Esophagus squamous epithelium (tissue), 4 donors: ENCODE measurements around the gene CHST6.

Source experiments
- POLR2A ChIP-seq, 4 donors: fragments of 450-650 bp; IDR thresholded peaks; one replicate each; pipeline ENCODE4 v1.6.1; 2017; ENCODE audit warnings: antibody characterized with exemption in 4 of 4, mild to moderate bottlenecking in 4 of 4, moderate library complexity in 3 of 4
- TF ChIP-seq, protein P1 (sequence below), 6 experiments: fragments of 450-650 bp in 4 of 6; fragments of 200-600 bp in 2 of 6; sonication (generic) in 2 of 6; IDR thresholded peaks; one replicate each; pipeline ENCODE4 v1.5.1; 2016 to 2019; ENCODE audit warnings: antibody characterized with exemption in 6 of 6, mild to moderate bottlenecking in 4 of 6, moderate library complexity in 4 of 6

- TF ChIP-seq, protein P1, sequence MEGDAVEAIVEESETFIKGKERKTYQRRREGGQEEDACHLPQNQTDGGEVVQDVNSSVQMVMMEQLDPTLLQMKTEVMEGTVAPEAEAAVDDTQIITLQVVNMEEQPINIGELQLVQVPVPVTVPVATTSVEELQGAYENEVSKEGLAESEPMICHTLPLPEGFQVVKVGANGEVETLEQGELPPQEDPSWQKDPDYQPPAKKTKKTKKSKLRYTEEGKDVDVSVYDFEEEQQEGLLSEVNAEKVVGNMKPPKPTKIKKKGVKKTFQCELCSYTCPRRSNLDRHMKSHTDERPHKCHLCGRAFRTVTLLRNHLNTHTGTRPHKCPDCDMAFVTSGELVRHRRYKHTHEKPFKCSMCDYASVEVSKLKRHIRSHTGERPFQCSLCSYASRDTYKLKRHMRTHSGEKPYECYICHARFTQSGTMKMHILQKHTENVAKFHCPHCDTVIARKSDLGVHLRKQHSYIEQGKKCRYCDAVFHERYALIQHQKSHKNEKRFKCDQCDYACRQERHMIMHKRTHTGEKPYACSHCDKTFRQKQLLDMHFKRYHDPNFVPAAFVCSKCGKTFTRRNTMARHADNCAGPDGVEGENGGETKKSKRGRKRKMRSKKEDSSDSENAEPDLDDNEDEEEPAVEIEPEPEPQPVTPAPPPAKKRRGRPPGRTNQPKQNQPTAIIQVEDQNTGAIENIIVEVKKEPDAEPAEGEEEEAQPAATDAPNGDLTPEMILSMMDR (IDR thresholded peaks at IDR 0.05) = no peak
- no peak for TF ChIP-seq POLR2A (IDR thresholded peaks at IDR 0.05)
Measured at GRCh38 chr16:75445298-75445697, 49.9 kb downstream of the CHST6 start.
